ENCODE measurements around the gene PTPN11. TPM values are rescaled to one million over a fixed set of nuclear protein-coding genes. Genes with fewer than 3 reads are reported as not detected.
A peak's percentile ranks its signal among the peaks of the same experiment; 100 is the strongest.

The PTPN11 gene
- total RNA-seq, 1 experiment from 2014 or later, result 121 TPM

- peaks cover 93% of the 10 kb centered on the region for H3K79me2 ChIP-seq (ENCODE audit: low read length)
- ATAC-seq (no peak), DNase-seq (no peak)
- no TSS peak for BruUV-seq (replicated peaks)
- H3K9me3 ChIP-seq (ENCODE audit: low read length), result peaks cover 9% of the 10 kb centered on the region; the same call in 1 of the 2 replicates
- peaks cover 10% of the 10 kb centered on the region; the same call in 1 of the 2 replicates for H3K36me3 ChIP-seq (ENCODE audit: low read depth, low read length)
- no peak overlapping the region for H3K4me2 ChIP-seq (ENCODE audit: low read length)
- no peaks in the 10 kb centered on the region for H3K27me3 ChIP-seq (ENCODE audit: low read length)
- no peaks in the 10 kb centered on the region for H3K4me1 ChIP-seq (ENCODE audit: insufficient read depth, low read length)
- H3K4me3 ChIP-seq (ENCODE audit: low read length), result no peak overlapping the region
- ChIA-PET CTCF (no interaction called here), POLR2A (ENCODE audit: unreplicated experiment) (no interaction called here)
- peaks cover 4% of the 10 kb centered on the region for H3F3A ChIP-seq (ENCODE audit: low read length, unreplicated experiment)
- no peaks in the 10 kb centered on the region for H3K9me2 ChIP-seq (replicated peaks; ENCODE audit: low read length)
- no peak overlapping the region for H3K9ac ChIP-seq (ENCODE audit: low read length)
- intact Hi-C loops (cut with micrococcal nuclease), result no loop called here
- H3K27ac ChIP-seq (ENCODE audit: low read length), result no peak overlapping the region
- H2AFZ ChIP-seq (ENCODE audit: low read length), result no peak overlapping the region
- no peaks in the 10 kb centered on the region for H4K20me1 ChIP-seq (ENCODE audit: low read length)
- no peak for TF ChIP-seq EZH2 (IDR thresholded peaks at IDR 0.05; ENCODE audit: low read length, unreplicated experiment)
- TF ChIP-seq CTCF (conservative IDR thresholded peaks at IDR 0.05; ENCODE audit: low read depth, low read length), result no peak
- no peak for TF ChIP-seq EZH2phosphoT487 (IDR thresholded peaks at IDR 0.05; ENCODE audit: borderline replicate concordance, low read length)
Observed at GRCh38 chr12:112370868-112371510, 47.8 kb upstream of the PTPN11 start.

- ChIA-PET CTCF (interaction anchor here (1.2 kb wide), 1 partner anchor 13 kb away, joined by 3 read pairs; no protein-coding TSS in a partner anchor), POLR2A (ENCODE audit: unreplicated experiment) (no interaction called here)
- Histone ChIP-seq H2AFZ (ENCODE audit: low read length) (no peak overlapping the region), H3K4me3 (ENCODE audit: low read length) (no peak overlapping the region), H3K4me1 (ENCODE audit: insufficient read depth, low read length) (no peaks in the 10 kb centered on the region), H3K9me3 (ENCODE audit: low read length) (peaks cover 9% of the 10 kb centered on the region; the same call in 1 of the 2 replicates), H3K27ac (ENCODE audit: low read length) (no peak overlapping the region), H3K9me2 (replicated peaks; ENCODE audit: low read length) (no peaks in the 10 kb centered on the region), H4K20me1 (ENCODE audit: low read length) (no peaks in the 10 kb centered on the region), H3K27me3 (ENCODE audit: low read length) (no peaks in the 10 kb centered on the region), H3K9ac (ENCODE audit: low read length) (no peak overlapping the region), H3K79me2 (ENCODE audit: low read length) (peaks cover 99% of the 10 kb centered on the region), H3K36me3 (ENCODE audit: low read depth, low read length) (peaks cover 10% of the 10 kb centered on the region; the same call in 1 of the 2 replicates), H3F3A (ENCODE audit: low read length, unreplicated experiment) (peaks cover 4% of the 10 kb centered on the region), H3K4me2 (ENCODE audit: low read length) (no peak overlapping the region)
- no peak for DNase-seq
- no peak for ATAC-seq
- intact Hi-C loops (cut with micrococcal nuclease), result no loop called here
- TF ChIP-seq EZH2phosphoT487 (IDR thresholded peaks at IDR 0.05; ENCODE audit: borderline replicate concordance, low read length), result no peak
- no peak for TF ChIP-seq EZH2 (IDR thresholded peaks at IDR 0.05; ENCODE audit: low read length, unreplicated experiment)
- no peak for TF ChIP-seq CTCF (conservative IDR thresholded peaks at IDR 0.05; ENCODE audit: low read depth, low read length)
- no TSS peak for BruUV-seq (replicated peaks)
Observed at GRCh38 chr12:112374166-112374740, 44.5 kb upstream of the PTPN11 start.

GRCh38 chr12:112375105-112375504 is 43.6 kb upstream of the PTPN11 start:
- Histone ChIP-seq H3K4me1 (ENCODE audit: insufficient read depth, low read length) (peaks cover 5% of the 10 kb centered on the region), H3K4me2 (ENCODE audit: low read length) (no peak overlapping the region), H3K4me3 (ENCODE audit: low read length) (no peak overlapping the region), H2AFZ (ENCODE audit: low read length) (no peak overlapping the region), H3K27ac (ENCODE audit: low read length) (no peak overlapping the region), H3K9me3 (ENCODE audit: low read length) (peaks cover 9% of the 10 kb centered on the region; the same call in 1 of the 2 replicates), H3K9ac (ENCODE audit: low read length) (no peak overlapping the region), H3F3A (ENCODE audit: low read length, unreplicated experiment) (peaks cover 4% of the 10 kb centered on the region), H3K9me2 (replicated peaks; ENCODE audit: low read length) (no peaks in the 10 kb centered on the region), H3K27me3 (ENCODE audit: low read length) (no peaks in the 10 kb centered on the region), H3K36me3 (ENCODE audit: low read depth, low read length) (peaks cover 10% of the 10 kb centered on the region; the same call in 1 of the 2 replicates), H3K79me2 (ENCODE audit: low read length) (peaks cover 98% of the 10 kb centered on the region), H4K20me1 (ENCODE audit: low read length) (no peaks in the 10 kb centered on the region)
- ATAC-seq (peak; percentile 84), DNase-seq (peak; percentile 87)
- POLR2A ChIA-PET (ENCODE audit: unreplicated experiment), result no interaction called here
- CTCF ChIA-PET, result interaction anchor here (1.2 kb wide), 1 partner anchor 12 kb away, joined by 3 read pairs; no protein-coding TSS in a partner anchor
- intact Hi-C loops (cut with micrococcal nuclease), result no loop called here
- TF ChIP-seq CTCF (conservative IDR thresholded peaks at IDR 0.05; ENCODE audit: low read depth, low read length), result no peak
- TF ChIP-seq EZH2 (IDR thresholded peaks at IDR 0.05; ENCODE audit: low read length, unreplicated experiment), result no peak
- no peak for TF ChIP-seq EZH2phosphoT487 (IDR thresholded peaks at IDR 0.05; ENCODE audit: borderline replicate concordance, low read length)
- BruUV-seq (replicated peaks), result no TSS peak

Measured in PC-3 (cell line).